Upper lobe of left lung (tissue), 6 donors: ENCODE results near the gene IWS1. TPM values are rescaled to one million over a fixed set of nuclear protein-coding genes. Genes with fewer than 3 reads are reported as not detected.

ENCODE experiments used
- ATAC-seq, 2 donors: fragments of 200-7000 bp; cut with Tn5 transposase; one replicate each; pipeline ENCODE4 v1.9.1; 2022; ENCODE audit warnings: mild to moderate bottlenecking in 2 of 2, moderate library complexity in 2 of 2; ENCODE audit not compliant: low FRiP score in 2 of 2
- DNase-seq, 2 donors: peaks; one replicate each; pipeline ENCODE4 v3.0.0-alpha.2; 2019 to 2020
- H3K27ac ChIP-seq, 4 donors: fragments of 200-600 bp; sonication (generic); one replicate each; pipeline ENCODE4 v1.5.1; 2016 to 2019
- H3K27me3 ChIP-seq, 4 donors: fragments of 200-600 bp; sonication (generic); one replicate each; pipeline ENCODE4 v1.5.1; 2017 to 2019
- H3K36me3 ChIP-seq, 4 donors: fragments of 200-600 bp; sonication (generic); one replicate each; pipeline ENCODE4 v1.5.1; 2016 to 2019
- H3K4me1 ChIP-seq, 4 donors: fragments of 200-600 bp; sonication (generic); one replicate each; pipeline ENCODE4 v1.5.1; 2018 to 2019
- H3K4me3 ChIP-seq, 4 donors: fragments of 200-600 bp; sonication (generic); one replicate each; pipeline ENCODE4 v1.5.1; 2017 to 2019; ENCODE audit warnings: mild to moderate bottlenecking in 2 of 4, moderate library complexity in 1 of 4
- H3K9me3 ChIP-seq, 4 donors: fragments of 200-600 bp; sonication (generic); one replicate each; pipeline ENCODE4 v1.5.1; 2018 to 2019
- CTCF ChIP-seq, 6 experiments: fragments of 450-650 bp in 4 of 6; fragments of 200-600 bp in 2 of 6; sonication (generic) in 2 of 6; IDR thresholded peaks; one replicate each; pipeline ENCODE4 v1.5.1; 2016 to 2019; ENCODE audit warnings: antibody characterized with exemption in 6 of 6
- EP300 ChIP-seq, 4 donors: sonication (generic); formaldehyde crosslinking; IDR thresholded peaks; one replicate each; pipeline ENCODE4 v1.5.1; 2017; ENCODE audit warnings: antibody characterized with exemption in 4 of 4, control low read depth in 2 of 4
- POLR2A ChIP-seq, 4 donors: fragments of 450-650 bp; IDR thresholded peaks; one replicate each; pipeline ENCODE4 v1.5.1; 2016 to 2017; ENCODE audit warnings: antibody characterized with exemption in 4 of 4, mild to moderate bottlenecking in 2 of 4
- POLR2AphosphoS5 ChIP-seq, 2 donors: sonication (generic); formaldehyde crosslinking; IDR thresholded peaks; one replicate each; pipeline ENCODE4 v1.5.1; 2017; ENCODE audit warnings: antibody characterized with exemption in 2 of 2
- WGBS, 2 donors: methylation state at CpG; one replicate each; pipeline ENCODE4 v1.1.5; 2017 to 2018; 5-methylcytosine and 5-hydroxymethylcytosine counted together
- total RNA-seq, 6 donors: library from RNA; depleted of rRNA in 4 of 6; stranded (reverse); fragments of >200 nt in 4 of 6; gene quantifications; one replicate each; pipeline versions ENCODE4 v1.1.0 to v1.2.1, GENCODE V29; 2016 to 2021
- donor health status: DM: no; HTN: no; CAD: no; lungs with moderate emphysema.
- donor health status: DM: no; HTN: yes; CAD: no; lungs with severe emphysema.

The IWS1 gene
- total RNA-seq, 6 donors from 2014 or later: 29.5 to 128 (median 58.6) TPM

DNA sequence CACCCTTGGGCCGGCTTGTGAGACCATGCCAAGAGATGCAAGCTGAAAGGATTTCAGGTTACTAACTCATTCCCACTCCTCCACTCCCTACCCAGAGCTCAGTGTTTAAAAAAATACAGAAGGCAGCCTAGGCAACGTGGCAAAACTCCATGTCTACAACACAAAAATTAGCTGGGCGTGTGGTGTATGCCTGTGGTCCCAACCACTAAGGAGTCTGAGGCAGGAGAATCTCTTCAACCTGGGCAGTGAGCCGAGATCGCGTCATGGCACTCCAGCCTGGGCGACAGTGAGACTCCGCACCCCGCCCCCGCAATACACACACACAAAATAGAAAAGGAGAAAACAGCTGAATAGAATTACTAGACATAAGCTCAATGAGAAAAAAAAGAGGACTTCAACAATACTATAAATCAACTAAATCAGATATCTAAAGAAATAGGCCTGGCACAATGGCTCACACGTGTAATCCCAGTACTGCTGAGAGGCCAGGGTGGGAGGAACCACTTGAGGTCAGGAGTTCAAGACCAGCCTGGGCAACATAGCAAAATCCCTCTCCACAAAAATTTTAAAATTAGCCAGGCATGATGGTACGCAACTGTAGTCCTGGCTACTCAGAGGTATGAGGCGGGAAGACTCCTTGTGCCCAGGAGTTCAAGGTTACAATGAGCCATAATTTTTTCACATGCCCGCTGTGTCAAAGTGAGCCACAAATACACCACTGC lies 10.1 kb downstream of the IWS1 start:
- WGBS, 2 donors: 73 to 78% methylated on average over 14 of the region's 14 CpGs
- H3K36me3 ChIP-seq: peaks cover 3 to 43% (median 14%) of the 10 kb centered on the region in 4 donors
- H3K4me3 ChIP-seq: no peak overlapping the region
- peak; percentile 66 to 88 for DNase-seq
- peak overlapping the region; percentile 22 to 67 (median 45) for H3K27ac ChIP-seq
- peak; percentile 91 to 93 for ATAC-seq
- H3K4me1 ChIP-seq: peaks cover 14 to 40% (median 26%) of the 10 kb centered on the region in 4 donors
- TF ChIP-seq POLR2AphosphoS5 (IDR thresholded peaks at IDR 0.05) (peak in 1 of 2 donors; percentile 7), EP300 (IDR thresholded peaks at IDR 0.05) (no peak), CTCF (IDR thresholded peaks at IDR 0.05) (no peak), POLR2A (IDR thresholded peaks at IDR 0.05) (no peak)
- H3K9me3 ChIP-seq: no peaks in the 10 kb centered on the region
- H3K27me3 ChIP-seq: no peaks in the 10 kb centered on the region

- TF ChIP-seq POLR2A (IDR thresholded peaks at IDR 0.05) (no peak), EP300 (IDR thresholded peaks at IDR 0.05) (no peak), CTCF (IDR thresholded peaks at IDR 0.05) (no peak), POLR2AphosphoS5 (IDR thresholded peaks at IDR 0.05) (no peak)
- no peak for DNase-seq
- Histone ChIP-seq H3K27me3 (no peaks in the 10 kb centered on the region), H3K4me1 (peaks cover 14 to 41% (median 26%) of the 10 kb centered on the region in 4 donors), H3K27ac (peak overlapping the region; percentile 12 to 67 (median 45)), H3K9me3 (no peaks in the 10 kb centered on the region), H3K36me3 (peaks cover 3 to 37% (median 12%) of the 10 kb centered on the region in 4 donors), H3K4me3 (no peak overlapping the region)
- WGBS, 2 donors: 67 to 74% methylated on average over 6 of the region's 6 CpGs
- peak in 1 of 2 donors; percentile 56 for ATAC-seq
Observed at GRCh38 chr2:127515383-127515915, 10.8 kb downstream of the IWS1 start.

GRCh38 chr2:127514485-127514884 lies 11.8 kb downstream of the IWS1 start:
- peak in 1 of 2 donors; percentile 37 for DNase-seq
- Histone ChIP-seq H3K4me3 (no peak overlapping the region), H3K36me3 (peaks cover 0 to 28% (median 9%) of the 10 kb centered on the region in 4 donors), H3K27ac (peak overlapping the region in 2 of 4 donors; percentile 13 to 21), H3K4me1 (peaks cover 21 to 50% (median 29%) of the 10 kb centered on the region in 4 donors), H3K27me3 (no peaks in the 10 kb centered on the region), H3K9me3 (no peaks in the 10 kb centered on the region)
- TF ChIP-seq POLR2AphosphoS5 (IDR thresholded peaks at IDR 0.05): no peak
- no peak for TF ChIP-seq EP300 (IDR thresholded peaks at IDR 0.05)
- peak in 1 of 2 donors; percentile 46 for ATAC-seq
- 92 to 93% methylated on average over 3 to 12 of the region's 13 CpGs for WGBS, 2 donors

- no peak for TF ChIP-seq CTCF (IDR thresholded peaks at IDR 0.05)
- H3K36me3 ChIP-seq: peaks cover 0 to 26% (median 9%) of the 10 kb centered on the region in 4 donors
- WGBS, 2 donors: 81 to 85% methylated on average over 10 of the region's 10 CpGs
- peak overlapping the region in 1 of 4 donors; percentile 21 for H3K27ac ChIP-seq
- H3K9me3 ChIP-seq: no peaks in the 10 kb centered on the region
- ATAC-seq: no peak
- no peak for DNase-seq
- H3K4me3 ChIP-seq: no peak overlapping the region
- peaks cover 24 to 55% (median 33%) of the 10 kb centered on the region in 4 donors for H3K4me1 ChIP-seq
- no peaks in the 10 kb centered on the region for H3K27me3 ChIP-seq
Observed at GRCh38 chr2:127514076-127514475, 12.2 kb downstream of the IWS1 start.

GRCh38 chr2:127512362-127512761 lies 13.9 kb downstream of the IWS1 start:
- WGBS, 2 donors: 90 to 93% methylated on average over 4 of the region's 4 CpGs
- ATAC-seq: no peak
- no peak overlapping the region for H3K4me3 ChIP-seq
- DNase-seq: no peak
- H3K36me3 ChIP-seq: peaks cover 0 to 18% (median 9%) of the 10 kb centered on the region in 4 donors
- no peaks in the 10 kb centered on the region for H3K9me3 ChIP-seq
- no peak overlapping the region for H3K27ac ChIP-seq
- no peak for TF ChIP-seq POLR2AphosphoS5 (IDR thresholded peaks at IDR 0.05)
- TF ChIP-seq CTCF (IDR thresholded peaks at IDR 0.05): no peak
- TF ChIP-seq POLR2A (IDR thresholded peaks at IDR 0.05): no peak
- TF ChIP-seq EP300 (IDR thresholded peaks at IDR 0.05): no peak
- H3K27me3 ChIP-seq: no peaks in the 10 kb centered on the region
- H3K4me1 ChIP-seq: peaks cover 41 to 70% (median 50%) of the 10 kb centered on the region in 4 donors
